HL-60 (cell line): ENCODE results near the gene ACYP2.

ENCODE experiments used
- DNase-seq, 2 experiments: peaks; one replicate each; pipeline ENCODE4 v3.0.0-alpha.2; 2010 to 2020; ENCODE audit warnings: low read depth in 1 of 2, low spot score in 1 of 2
- H3K27ac ChIP-seq: fragments of 250-450 bp; sonication (Bioruptor Pico); replicated peaks from 2 replicates; pipeline ENCODE4 v1.5.1; 2020; ENCODE audit warnings: mild to moderate bottlenecking, moderate library complexity
- H3K27me3 ChIP-seq: fragments of 250-450 bp; sonication (Bioruptor Pico); 2 replicates; pipeline ENCODE4 v1.5.1; 2021; ENCODE audit warnings: mild to moderate bottlenecking, moderate library complexity; ENCODE audit not compliant: insufficient read depth, poor library complexity, severe bottlenecking
- H3K4me3 ChIP-seq: replicated peaks from 2 replicates; pipeline ENCODE4 v1.5.1; 2011; ENCODE audit warnings: mild to moderate bottlenecking, control low read depth, low read length; ENCODE audit not compliant: insufficient read depth
- GABPA ChIP-seq: IDR thresholded peaks from 2 replicates; pipeline ENCODE4 v1.6.1; 2012; ENCODE audit warnings: low read depth
- POLR2AphosphoS5 ChIP-seq: IDR thresholded peaks from 2 replicates; pipeline ENCODE4 v1.6.1; 2012; ENCODE audit warnings: low read depth
- REST ChIP-seq: IDR thresholded peaks from 2 replicates; pipeline ENCODE4 v1.6.1; 2012; ENCODE audit warnings: low read depth; ENCODE audit not compliant: insufficient replicate concordance
- SPI1 ChIP-seq: IDR thresholded peaks from 2 replicates; pipeline ENCODE4 v1.6.1; 2012; ENCODE audit warnings: low read depth, mild to moderate bottlenecking, borderline replicate concordance
- TF ChIP-seq, protein P1 (sequence below): IDR thresholded peaks from one replicate; pipeline ENCODE4 v1.5.1; 2011; ENCODE audit warnings: low read length, control low read depth, inconsistent platforms; ENCODE audit not compliant: insufficient read depth

ACYP2 gene

DNA sequence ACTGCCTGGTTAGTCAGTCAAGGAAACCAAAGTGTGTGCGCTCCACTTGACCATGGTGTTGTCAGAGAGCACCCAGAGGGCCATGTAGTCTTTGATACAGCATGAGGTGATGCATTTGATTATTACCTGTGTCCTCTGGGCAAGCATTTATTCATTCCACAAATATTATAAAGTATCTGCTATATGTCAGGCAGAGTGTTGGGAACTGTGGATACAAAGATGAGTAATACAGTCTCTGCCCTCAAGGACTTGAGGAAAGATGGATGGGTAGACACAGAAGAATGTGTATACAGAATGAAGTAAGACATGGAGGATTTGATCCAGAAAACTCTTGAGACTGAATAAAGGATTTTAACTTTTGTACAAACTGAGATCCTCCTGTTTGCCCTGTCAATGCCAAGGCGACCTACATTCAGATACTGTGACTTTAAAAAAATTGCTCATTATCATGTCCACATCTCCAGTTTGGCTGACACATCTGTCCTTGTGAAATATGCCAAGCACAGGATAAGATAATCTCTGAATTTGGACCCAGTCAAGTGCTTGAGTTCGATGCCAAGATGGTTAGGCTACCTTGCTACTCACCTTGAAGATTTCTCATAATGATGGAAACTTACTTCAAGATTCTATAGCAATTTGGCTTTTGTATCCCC is 50.8 kb downstream of the ACYP2 start:
- TF ChIP-seq POLR2AphosphoS5 (no peak), SPI1 (no peak), REST (no peak), GABPA (no peak)
- TF ChIP-seq, protein P1, sequence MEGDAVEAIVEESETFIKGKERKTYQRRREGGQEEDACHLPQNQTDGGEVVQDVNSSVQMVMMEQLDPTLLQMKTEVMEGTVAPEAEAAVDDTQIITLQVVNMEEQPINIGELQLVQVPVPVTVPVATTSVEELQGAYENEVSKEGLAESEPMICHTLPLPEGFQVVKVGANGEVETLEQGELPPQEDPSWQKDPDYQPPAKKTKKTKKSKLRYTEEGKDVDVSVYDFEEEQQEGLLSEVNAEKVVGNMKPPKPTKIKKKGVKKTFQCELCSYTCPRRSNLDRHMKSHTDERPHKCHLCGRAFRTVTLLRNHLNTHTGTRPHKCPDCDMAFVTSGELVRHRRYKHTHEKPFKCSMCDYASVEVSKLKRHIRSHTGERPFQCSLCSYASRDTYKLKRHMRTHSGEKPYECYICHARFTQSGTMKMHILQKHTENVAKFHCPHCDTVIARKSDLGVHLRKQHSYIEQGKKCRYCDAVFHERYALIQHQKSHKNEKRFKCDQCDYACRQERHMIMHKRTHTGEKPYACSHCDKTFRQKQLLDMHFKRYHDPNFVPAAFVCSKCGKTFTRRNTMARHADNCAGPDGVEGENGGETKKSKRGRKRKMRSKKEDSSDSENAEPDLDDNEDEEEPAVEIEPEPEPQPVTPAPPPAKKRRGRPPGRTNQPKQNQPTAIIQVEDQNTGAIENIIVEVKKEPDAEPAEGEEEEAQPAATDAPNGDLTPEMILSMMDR: no peak

DNA sequence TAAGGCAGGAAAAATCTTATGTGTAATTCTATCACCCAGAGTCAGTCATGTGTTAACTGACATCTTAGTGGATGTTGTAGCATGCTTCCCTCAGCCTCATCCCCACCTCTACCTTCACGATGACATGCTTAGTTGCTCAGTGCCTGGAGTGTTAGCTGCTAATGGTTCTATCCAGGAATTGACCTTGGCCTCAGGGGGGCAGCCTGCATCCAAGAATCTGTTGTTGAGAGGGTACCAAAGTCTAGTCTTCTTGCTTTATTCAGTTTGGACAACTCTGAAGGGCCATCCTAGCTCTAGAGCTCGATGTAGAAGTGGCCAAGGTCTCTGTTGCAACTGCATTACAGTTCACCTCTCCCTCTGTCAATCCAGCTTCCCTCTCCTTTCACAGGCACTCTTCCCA is 61.2 kb downstream of the ACYP2 start:
- no peak overlapping the region for H3K4me3 ChIP-seq
- TF ChIP-seq, protein P1: no peak
- TF ChIP-seq GABPA (no peak), REST (no peak), POLR2AphosphoS5 (no peak), SPI1 (no peak)
- DNase-seq: no peak
- no peaks in the 10 kb centered on the region for H3K27me3 ChIP-seq
- no peak overlapping the region for H3K27ac ChIP-seq

More for the DNA sequence above, 50.8 kb downstream of the ACYP2 start:
- Histone ChIP-seq H3K27ac (no peak overlapping the region), H3K27me3 (no peaks in the 10 kb centered on the region), H3K4me3 (no peak overlapping the region)
- DNase-seq: no peak

- H3K27ac ChIP-seq: no peak overlapping the region
Measured at GRCh38 chr2:54183281-54183680, 67.9 kb downstream of the ACYP2 start.

More at GRCh38 chr2:54183281-54183680, 67.9 kb downstream of the ACYP2 start:
- no peak for TF ChIP-seq SPI1
- TF ChIP-seq, protein P1: no peak
- TF ChIP-seq POLR2AphosphoS5: no peak
- no peak for TF ChIP-seq REST
- no peak for TF ChIP-seq GABPA
- no peak for DNase-seq
- H3K4me3 ChIP-seq: no peak overlapping the region
- no peaks in the 10 kb centered on the region for H3K27me3 ChIP-seq
